ENCODE data around the gene CDK16.
A peak's percentile ranks its signal among the peaks of the same experiment; 100 is the strongest.

CDK16 gene

DNA sequence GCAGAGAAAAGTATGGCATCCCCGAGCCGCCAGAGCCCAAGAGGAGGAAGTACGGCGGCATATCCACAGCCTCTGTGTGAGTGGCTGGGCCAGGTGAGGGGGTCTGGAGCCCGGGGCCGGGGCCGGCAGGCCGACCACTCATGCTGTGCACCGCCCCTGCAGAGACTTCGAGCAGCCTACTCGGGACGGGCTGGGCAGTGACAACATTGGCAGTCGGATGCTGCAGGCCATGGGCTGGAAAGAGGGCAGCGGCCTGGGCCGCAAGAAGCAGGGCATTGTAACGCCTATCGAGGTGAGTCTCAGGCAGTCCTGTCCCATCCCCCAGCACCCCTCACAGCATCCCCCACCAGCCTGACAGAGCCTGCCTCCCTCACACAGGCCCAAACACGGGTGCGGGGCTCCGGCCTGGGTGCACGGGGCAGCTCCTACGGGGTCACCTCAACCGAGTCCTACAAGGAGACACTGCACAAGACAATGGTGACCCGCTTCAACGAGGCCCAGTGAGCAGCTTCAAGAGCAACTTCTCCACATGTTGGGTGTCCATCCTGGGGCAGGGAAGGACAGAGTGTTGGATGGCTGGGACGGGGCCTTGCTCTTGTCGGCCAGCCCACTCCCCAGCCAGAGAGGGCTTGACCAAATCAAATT lies 32.3 kb upstream of the CDK16 start:
- no peak for DNase-seq (ENCODE audit: low spot score)

DNA sequence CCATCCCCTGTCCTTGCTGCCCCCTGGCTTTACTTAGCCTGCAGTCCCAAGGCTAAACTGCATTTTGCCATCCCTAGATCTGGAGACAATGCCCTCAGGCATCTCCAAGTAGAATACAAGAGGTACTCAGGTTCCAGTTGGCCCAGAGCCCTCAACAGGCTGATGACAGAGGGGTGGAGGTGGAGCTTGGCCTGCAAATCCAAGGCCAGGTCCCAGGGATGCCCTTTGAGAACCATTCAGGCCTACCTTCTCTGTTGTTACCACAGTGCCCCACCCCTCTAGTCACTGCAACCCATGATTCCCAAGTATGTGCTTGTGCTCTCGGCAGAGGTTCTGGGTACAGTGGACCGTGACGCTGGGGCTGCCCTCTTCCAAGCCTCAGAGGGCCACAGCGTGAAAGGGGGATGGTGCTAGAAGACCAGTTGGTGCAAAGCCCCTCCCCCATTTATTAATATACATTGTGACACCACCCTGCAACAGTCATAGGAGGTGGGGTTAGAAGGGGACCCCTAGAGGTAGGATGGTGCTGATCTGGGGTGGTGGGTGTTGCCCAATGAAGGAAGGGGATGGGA lies 31.3 kb upstream of the CDK16 start:
- no peak for DNase-seq (ENCODE audit: low spot score)

DNA sequence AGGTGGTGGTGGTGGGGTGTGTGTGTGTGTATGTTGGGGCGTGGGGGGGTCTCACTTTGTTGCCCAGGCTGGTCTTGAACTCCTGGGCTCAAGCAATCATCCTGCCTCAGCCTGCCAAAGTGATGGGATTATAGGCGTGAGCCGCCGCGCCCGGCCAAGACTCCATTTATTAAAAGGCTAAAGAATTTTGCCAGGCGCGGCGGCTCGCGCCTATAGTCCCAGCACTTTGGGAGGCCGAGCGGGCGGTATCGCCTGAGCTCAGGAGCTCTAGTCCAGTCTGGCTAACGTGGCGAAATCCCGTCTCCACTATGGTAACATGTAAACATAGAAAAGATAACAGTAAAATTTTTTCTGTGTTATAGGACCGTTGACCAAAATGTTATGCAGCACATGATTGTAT lies 28.6 kb upstream of the CDK16 start:
- no peak for DNase-seq (ENCODE audit: low spot score)

DNA sequence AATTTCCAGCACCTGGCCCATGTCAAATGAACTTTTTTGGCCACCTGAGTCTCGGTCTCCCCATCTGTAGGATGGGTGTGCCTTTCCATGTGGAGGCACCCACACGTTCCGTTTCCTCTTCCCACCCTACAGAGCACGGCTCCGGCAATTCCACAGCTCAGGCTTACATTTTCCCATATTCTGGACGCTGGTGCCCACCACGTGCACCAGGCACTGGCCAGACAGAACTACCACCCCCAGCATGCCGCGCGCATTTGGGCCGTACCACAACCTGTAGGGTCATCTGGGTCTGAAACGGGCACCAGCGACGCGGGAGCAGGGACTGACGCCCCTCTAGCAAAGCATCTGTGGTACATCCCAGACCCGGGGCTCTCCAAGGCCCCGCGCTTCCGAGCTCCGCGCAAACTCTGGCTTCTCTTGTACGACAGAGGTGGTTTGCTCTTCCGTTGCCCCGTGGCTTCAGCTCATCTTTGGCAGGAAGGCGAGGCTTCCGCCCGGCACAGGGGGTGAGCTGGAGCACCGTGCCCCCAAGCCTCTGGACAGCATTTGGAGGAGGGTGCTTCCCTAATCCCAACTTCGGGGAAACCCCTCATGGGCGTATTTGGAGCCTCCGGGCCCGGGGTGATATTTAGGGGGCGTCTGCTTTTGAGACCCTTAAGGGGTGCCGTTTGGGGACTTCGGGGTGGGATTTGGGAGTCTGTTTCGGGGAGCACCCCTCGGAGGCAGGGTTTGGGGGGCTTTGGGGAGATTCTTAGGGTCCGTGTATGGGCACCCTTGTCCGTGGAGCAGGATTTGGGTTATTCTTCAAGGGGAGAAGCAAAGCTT lies 27.8 kb upstream of the CDK16 start:
- peak; percentile 96 for DNase-seq (ENCODE audit: low spot score)

DNA sequence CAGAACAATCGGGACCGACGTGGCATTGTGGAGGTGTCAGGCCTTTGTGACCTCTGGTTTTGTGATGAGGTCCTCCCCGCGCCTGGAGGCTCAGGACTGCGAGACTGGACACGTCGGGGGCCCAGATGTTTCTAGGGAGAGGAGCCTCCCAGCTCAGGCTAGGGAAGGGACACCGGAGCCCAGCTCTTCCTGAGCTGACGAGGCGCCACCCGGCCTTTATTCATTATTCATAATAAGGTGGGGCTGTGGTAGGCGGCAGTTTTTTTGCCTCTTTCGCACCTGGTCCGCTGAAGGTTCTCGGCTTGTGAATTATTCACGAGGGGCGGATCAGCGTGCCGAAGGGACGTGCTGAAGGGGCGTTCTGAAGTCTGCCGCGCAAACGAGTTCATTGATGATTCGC lies 27.1 kb upstream of the CDK16 start:
- DNase-seq (ENCODE audit: low spot score): peak; percentile 84

DNA sequence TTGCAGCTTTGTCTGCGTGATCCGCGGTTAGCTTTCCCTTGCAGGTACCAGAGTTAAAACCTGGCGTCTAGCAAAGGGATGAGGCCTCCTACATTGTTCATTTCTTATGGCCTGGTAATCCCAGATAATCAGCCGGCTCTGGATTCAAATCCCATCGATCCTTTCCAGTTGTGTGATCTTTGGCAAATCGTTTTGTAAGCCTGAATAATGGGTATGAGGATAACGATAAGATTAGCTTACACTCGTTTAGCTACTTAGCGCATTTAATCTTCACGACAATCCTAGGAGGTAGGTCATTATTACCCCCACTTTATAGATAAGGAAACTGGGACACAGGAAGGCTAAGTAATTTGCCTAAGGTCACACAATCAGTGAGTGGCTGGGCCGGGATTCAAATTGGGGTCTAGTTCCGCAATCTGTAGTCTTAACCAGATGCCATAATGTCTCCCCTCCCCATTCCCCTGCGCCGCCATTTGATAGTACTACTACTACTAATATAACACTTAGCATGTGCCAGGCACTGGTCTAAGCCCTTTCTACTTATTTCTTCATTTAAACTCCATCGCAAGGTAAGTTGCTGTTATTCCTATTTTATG lies 26.6 kb upstream of the CDK16 start:
- DNase-seq (ENCODE audit: low spot score): no peak

DNA sequence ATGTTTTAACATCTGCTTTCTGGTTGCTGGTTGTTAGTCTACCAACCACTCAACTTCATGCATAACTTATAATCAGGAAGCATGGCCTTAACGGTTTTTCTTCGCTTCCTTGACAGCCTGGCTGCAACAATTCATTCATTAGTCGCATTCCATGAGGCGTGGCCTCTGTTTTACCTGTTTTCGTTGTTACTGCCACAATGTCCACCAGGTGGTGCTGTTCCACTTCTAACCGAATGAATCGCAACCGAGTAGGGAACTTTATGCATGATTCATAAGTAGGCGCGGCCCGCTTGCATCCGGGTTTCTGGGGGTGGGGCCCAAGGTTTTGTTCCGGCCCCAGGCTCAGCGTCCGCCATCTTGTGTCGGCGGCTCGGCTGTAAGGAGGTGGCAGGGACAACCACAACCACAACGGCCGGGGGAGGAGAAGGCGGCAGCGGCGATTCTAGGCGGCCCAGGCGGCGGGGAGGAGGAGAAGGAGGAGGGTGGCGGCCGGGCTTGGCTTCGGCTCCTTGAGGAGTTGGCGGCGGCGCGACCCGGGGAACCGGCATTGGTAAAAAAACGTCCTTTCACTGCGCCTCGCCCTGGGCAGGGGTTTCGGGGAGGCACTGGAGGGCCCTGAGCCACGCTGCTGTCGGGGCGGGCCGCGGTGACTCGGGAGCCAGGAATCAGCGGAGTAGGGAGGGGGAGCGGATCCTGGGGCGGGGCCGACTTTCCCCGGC lies 24.8 kb upstream of the CDK16 start, which contains the start of gene UBA1:
UBA1 (plus strand) TSS at position 355 of the 719 bp plus-strand sequence. CDS start 4,974 bp downstream, outside the sequence.
- peak; percentile 94 for DNase-seq (ENCODE audit: low spot score)

DNA sequence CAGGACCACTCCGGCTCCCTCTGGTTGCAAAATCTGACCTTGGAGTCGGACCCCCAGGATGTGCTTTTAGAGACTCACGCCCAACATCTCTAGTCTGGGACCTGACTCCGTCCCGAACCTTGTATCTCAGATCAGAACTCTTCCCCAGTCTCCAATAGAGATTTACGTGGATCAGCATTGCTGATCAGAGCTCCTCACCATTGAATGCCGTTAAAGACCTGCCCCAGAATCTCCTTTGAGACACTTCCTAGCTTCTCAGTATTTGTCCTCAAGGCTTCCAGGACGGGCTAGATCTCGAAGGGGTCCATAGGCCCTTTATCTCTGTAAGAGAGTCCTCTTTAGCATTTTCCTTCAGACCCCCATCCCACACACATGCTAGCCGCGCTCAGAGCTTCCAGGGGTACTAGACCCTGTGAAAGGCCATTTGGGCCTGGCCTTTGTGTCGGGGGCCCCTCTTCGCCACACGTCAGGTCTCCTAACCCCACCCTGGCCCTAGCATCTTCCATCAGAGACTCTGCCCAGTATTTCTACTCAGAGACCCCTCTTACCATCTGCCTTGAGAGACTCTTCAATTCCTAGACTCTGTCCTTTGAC lies 24.2 kb upstream of the CDK16 start:
- DNase-seq (ENCODE audit: low spot score): no peak

DNA sequence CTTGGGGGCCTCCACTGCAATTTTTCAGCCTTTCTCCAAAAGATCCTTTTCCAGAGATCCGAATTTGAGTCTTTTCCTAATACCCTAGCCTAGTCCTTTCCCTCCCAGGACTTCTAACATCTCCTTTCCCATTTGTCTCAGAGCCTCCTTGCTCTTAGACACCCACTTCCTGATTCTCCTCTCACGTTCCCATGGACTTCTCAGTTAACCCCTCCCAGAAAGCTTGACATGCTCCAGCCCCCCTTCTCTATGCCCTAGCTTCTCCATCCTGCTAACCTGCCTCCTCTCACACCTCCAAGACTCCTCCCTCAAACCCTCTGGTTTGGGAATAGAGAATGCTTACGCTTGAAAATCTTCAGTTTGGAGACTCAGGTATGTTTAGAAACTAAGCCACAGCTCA lies 22.4 kb upstream of the CDK16 start:
- DNase-seq (ENCODE audit: low spot score): no peak

DNA sequence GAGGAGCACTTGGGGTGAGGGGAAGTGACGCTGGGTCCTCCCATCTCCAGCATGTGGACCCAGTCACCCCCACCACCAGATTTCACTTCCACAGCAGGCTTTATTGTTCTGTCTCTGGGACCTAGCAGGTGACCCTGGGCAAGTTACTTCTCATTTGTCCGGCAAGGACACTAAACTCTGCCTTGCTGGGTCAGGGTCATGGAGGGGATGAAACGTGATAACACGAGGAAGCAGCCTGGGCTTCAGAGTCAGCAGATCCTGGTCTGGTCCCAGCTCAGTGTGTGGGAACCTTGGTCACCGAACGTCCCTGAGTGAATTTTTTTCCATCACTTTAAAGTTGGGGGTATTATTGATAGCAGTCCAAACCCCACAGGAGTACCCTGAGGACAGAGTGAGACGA lies 21.0 kb upstream of the CDK16 start:
- no peak for DNase-seq (ENCODE audit: low spot score)

DNA sequence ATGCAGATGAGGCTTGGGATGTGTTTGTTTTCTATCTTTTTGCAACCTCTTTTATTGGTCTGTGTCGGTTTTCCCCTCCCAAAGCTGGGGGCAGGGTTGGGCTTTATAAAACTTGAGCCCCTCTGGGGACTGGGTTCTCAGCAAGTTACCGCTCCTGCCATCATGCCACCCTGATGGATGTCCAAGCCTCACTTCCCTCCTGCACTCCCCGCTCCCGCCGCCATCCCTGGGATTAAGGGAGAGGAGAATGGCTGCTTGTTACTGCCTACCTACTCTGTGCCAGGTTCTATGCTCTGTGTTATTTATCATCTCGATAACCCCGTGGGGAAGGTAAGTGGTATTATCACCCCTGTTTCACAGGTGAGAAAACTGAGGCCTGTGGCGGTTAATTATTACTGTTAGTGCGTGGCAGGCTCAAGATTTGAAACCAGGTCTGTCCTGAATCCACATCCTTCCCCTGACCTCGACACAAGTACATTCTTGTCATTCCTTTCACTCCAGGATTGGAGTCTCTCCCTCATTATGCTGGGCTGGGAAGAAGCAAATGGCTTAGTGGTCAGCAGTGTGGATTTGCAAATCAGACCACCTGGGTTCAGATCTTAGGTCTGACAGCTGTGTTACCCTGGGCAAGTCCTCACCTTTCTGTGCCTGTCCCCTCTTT lies 20.3 kb upstream of the CDK16 start:
- DNase-seq (ENCODE audit: low spot score): no peak

DNA sequence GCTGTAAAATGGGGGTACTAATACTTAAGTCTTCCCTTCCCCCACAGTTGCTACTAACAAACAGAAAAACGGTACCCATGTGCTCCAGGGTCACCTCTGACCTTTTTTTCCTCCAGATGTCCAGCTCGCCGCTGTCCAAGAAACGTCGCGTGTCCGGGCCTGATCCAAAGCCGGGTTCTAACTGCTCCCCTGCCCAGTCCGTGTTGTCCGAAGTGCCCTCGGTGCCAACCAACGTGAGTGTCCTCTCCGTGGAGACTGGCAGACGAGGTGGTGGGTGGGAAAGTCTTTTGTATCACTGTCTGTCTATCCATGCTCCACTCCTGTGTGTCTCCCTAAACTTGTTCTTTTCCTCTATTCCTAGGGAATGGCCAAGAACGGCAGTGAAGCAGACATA lies 19.8 kb upstream of the CDK16 start:
- DNase-seq (ENCODE audit: low spot score): no peak

DNA sequence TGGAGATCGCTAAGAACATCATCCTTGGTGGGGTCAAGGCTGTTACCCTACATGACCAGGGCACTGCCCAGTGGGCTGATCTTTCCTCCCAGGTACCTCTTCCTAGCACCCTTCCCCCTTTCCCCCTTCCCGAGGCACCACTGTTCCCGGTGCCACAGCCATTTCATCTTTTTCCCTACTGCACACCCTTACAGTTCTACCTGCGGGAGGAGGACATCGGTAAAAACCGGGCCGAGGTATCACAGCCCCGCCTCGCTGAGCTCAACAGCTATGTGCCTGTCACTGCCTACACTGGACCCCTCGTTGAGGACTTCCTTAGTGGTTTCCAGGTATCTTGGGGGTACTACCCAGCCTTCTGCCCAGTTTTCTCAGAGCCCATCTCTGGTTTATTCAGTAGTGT lies 19.2 kb upstream of the CDK16 start:
- no peak for DNase-seq (ENCODE audit: low spot score)

DNA sequence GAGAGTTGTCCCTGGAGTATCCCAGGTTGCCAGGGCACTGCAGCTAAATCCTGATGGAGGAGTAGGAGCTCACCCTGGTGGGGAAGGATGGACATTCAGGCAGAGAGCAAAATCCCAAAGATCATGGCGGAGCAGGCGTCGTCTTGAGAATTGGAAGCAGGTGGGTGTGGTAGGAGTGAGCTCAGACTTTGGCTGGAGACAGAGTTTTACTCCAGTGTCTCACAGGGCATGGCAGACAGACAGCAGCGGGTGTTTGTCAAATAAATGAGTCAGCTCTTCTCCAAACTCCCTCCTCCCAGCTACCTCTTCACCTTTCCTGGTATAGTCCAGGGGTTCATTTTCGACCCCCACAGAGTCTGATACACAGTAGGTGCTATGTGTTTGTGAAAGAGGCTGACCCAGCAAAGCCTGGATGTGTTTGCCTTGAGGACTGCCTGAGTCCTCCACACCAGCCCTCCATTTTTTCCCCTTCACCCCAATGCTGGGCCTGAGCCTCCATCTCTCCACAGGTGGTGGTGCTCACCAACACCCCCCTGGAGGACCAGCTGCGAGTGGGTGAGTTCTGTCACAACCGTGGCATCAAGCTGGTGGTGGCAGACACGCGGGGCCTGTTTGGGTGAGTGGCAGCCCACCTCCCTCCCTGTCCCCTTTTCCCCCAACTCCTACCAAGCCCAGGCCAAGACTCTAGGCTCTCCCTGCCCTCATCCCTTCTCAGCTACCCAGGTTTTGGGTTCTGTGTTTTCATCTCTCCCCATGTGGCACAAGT lies 17.9 kb upstream of the CDK16 start:
- DNase-seq (ENCODE audit: low spot score): no peak

DNA sequence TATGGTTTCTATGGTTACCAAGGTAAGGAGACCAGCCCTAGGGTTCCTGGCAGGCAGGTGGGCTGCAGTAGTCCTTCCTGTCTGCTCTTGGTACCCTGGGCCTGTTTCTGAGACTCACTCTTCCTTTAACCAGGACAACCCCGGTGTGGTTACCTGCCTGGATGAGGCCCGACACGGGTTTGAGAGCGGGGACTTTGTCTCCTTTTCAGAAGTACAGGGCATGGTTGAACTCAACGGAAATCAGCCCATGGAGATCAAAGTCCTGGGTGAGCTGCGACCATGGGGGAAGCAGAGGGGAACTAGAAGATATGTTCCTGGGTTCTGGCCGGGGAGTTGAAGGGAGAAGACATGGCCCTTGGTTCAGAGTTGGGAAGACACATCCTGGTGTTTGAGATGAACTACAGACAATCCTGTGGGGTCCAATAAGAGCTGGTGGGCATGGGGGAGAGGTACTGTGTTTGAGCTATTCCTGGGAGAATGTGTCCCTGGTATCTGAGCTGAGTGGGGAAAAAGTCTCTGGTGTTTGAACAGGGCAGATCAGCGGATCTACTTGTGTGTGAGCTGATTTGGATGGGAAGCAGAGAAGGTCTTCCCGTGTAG lies 17.0 kb upstream of the CDK16 start:
- no peak for DNase-seq (ENCODE audit: low spot score)

DNA sequence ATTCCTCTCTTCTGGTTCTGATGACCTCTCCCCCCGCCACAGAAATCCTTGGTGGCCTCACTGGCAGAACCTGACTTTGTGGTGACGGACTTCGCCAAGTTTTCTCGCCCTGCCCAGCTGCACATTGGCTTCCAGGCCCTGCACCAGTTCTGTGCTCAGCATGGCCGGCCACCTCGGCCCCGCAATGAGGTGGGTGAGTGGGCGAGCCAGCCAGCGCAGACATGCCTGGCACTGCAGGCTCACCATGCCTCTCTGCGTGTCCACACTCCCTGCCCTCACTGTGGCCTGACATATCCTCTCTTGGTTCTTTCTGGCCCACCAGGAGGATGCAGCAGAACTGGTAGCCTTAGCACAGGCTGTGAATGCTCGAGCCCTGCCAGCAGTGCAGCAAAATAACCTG lies 16.2 kb upstream of the CDK16 start:
- no peak for DNase-seq (ENCODE audit: low spot score)

DNA sequence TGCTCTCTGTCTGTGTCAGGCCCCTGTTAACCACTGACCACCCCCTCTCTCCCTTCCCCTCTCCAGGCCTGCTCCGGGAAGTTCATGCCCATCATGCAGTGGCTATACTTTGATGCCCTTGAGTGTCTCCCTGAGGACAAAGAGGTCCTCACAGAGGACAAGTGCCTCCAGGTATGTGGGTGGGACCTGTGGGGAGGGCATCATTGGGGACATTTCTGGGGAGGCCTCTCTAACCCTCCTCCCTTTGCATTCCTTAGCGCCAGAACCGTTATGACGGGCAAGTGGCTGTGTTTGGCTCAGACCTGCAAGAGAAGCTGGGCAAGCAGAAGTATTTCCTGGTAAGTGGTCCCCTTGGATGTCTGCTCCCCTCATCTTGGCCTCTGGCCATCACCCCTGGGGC lies 15.6 kb upstream of the CDK16 start:
- DNase-seq (ENCODE audit: low spot score): no peak

DNA sequence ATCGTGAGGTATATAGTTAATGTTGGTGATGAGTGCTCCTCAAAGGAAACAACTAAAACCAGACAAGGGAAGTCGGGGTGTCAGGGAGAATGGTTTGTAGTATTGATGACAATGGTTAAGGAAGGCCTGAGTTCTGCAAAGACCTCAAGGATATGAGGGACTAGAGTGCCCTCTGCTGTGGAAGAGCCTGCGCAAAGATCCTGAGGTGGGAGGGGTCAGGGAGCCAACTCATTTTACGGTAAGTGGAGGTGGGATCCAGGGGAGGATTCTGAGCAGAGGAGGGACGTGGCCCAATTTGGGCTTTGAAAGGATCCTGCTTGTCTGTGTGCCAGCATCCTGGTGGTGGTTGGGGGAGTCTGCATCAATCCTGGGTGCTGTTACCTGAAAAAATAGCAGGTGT lies 13.5 kb upstream of the CDK16 start:
- DNase-seq (ENCODE audit: low spot score): no peak

DNA sequence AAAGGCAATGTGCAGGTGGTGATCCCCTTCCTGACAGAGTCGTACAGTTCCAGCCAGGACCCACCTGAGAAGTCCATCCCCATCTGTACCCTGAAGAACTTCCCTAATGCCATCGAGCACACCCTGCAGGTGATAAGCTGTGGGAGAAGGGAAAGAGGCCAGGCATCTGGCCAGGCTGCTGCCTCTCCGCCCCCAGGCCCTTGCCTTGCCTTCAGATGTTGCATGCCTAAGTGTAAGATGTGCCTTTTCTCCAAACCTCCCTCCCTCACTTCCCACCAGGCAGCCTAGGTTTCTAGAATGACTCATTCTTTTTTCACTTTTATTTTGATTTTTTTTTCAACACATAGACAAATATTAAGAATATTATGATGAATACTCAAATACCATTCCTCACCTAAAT lies 12.2 kb upstream of the CDK16 start:
- no peak for DNase-seq (ENCODE audit: low spot score)

DNA sequence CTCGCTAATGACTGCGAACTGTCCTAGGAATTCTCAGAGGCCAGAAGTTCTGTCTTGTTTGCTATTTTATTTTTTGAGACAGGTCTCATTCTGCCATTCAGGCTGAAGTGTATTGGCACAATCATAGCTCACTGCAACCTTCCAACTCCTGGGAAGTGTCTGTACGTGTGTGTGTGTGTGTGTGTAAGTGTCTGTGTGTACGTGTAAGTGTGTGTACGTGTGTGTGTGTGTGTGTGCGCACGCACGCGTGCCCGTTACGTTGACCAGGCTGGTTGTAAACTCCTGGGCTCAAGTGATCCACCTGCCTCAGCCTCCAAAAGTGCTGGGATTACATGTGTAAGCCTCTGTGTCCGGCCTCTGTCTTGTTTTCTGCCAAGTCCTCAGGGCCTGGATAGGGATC lies 10.4 kb upstream of the CDK16 start:
- no peak for DNase-seq (ENCODE audit: low spot score)
